ENCODE measurements around the gene ROM1.

Gene ROM1

DNA sequence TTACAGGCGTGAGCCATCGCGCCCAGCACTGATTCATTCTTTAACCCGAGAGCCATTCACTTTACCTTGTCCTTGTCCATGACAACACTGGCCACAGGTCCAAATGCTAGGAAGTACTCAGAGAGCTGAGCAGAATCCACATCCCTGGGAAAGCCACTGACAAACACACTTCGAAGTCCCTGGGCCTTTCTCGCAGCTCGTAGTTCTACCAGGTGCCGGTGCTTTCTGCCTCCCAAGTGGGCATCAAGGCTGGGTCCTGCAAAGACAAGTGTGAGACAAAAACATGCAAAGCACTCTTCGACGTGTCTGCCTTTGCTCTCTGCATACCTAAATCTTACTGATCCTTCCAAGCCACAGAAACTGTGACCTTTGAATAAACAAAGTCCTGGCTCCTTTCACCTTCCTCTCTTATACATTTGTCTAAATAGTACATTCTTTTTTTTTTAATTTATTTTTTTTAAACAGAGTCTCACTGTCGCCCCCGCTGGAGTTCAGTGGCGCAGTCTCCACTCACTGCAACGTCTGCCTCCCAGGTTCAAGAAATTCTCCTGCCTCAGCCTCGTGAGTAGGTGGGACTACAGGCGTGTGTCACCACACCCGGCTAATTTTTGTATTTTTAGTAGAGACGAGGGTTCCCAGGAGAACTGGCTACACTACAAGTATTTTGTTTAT is 24.0 kb upstream of the ROM1 start:
- DNase-seq: no peak

DNA sequence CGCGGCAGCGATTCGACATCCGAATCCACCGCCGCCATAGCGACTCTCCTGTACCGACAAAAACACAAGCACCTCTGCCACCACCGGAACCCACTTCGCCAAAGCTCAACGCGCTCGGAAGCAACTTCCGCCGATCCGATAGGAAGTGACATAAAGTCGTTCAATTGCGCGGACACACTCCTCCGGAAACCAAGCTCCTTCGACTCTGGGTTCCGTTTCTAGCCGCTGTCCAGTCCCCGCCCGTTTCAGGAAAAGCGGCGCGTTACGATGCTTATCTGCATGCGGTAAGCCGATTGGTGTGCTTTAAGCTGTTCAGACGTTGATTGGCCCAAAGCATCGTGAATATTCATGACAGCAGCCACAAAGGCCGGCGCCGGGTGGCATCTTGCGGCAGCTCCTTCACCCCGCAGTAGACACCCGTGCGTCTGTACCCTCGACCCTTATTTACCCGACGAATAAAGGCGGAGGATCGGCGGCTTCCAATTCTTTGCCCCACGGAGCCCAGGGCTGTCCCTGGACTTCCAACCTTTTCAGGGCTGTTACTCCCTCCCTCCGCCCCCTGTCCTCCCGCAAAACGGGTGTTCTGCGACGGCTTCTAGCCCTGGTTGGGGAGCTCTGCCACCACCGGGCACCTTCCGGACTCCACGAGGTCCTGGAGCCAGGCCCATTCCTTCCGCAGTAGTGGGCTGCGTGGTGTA is 21.5 kb upstream of the ROM1 start, which contains the start of gene TUT1:
TUT1 (minus strand) TSS at position 76 of the 698 bp plus-strand sequence; CDS start at position 38, 38 bp downstream.
- peak; percentile 99 for DNase-seq

DNA sequence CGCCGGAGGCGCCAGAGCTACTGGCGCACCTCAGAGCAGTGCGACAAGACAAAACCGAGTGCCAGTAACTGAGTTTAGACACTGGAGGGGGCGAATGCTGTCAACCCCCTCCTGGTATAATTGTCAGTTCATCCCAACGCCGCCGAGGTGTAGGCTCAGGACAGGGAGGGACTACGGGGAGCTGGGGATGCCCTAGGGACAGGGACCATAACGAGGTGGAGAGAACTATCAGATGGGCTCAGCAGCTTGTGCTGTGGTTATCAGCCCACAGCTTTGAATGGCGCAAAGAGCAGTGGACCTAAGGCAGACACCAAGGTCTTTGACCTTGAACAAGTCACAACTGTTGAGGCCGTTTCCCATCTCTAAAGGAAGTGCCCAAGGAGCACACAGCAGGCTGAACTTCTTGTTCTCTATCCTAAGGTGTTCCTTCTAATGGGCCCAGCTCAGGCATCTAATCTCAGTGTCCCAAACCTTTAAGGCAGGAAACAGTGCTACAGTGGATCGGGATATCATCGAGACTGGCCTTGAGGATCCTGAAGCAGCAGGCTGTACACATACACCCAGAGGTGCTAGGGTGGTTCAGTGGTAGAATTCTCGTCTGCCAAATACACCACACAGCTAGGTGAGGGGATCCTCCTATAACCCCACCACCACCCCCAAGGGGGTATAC is 20.8 kb upstream of the ROM1 start:
- no peak for DNase-seq

DNA sequence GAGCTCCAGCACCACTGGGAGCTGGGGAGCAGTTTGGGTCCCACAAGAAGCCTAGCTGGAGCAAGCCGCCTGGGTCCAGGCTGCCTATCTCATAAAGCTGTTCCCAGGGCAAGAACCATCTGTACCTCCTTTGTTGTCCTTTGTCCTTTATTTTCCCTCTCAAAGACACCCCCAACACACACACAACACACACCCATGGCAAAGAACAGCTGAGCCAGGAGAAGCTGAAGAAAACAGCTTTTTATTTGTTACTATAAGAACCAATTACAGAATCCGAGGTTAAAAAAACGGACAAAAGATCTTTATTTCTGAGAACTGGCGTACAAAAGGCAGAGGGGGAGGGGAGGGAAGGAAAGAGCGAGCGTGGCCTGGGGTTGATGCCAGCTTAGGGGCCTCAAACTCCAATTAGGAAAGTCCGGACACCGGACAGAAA is 20.1 kb upstream of the ROM1 start:
- DNase-seq: no peak

DNA sequence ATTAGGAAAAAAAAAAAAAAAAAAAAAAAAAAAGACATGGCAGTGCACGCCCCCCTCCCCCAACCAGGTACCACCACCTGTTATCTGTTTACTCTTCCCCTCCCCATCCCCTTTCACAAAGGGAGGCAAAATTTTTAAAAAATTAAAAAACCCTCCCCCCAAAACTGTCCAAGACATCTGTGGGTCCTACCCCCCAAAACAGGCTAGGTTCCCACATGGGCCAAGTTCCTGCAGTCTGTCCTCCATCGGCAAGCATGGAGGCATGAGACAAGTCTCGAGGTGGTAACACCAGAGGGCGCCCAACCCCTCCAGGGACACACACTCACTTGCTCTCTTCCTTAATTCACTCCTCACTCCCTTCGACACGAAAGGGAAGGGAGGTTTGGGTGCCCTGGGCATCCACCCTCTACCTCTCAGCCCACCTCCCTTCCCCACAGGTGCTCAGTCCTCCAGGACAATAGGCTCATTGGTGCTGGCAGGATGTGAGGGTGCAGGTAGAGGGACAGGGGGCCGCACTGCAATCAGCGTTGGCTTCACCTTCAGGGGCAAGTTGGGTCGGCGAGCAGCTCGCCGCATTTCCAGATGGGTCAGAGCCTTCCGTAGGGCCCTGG is 19.5 kb upstream of the ROM1 start:
- DNase-seq: peak; percentile 46

DNA sequence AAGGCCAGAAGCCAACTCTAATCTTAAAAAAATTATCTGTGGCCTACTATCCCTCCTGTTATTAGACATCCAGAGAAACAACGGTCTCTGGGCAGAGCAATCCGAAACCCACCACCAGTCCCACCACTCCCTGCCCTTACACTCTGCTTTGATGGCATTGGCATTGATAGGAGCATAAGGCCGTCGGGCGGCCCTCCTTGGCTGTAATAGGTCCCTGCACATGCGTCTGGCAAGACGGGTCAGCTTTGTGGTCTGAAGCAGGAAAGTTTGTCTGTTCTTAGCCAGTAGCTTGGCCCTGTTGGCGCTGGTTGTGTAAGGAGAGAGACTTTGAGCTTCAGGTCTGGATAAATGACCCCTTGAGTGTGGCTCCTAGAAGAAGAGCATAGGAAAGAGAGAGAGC is 17.9 kb upstream of the ROM1 start:
- DNase-seq: no peak

DNA sequence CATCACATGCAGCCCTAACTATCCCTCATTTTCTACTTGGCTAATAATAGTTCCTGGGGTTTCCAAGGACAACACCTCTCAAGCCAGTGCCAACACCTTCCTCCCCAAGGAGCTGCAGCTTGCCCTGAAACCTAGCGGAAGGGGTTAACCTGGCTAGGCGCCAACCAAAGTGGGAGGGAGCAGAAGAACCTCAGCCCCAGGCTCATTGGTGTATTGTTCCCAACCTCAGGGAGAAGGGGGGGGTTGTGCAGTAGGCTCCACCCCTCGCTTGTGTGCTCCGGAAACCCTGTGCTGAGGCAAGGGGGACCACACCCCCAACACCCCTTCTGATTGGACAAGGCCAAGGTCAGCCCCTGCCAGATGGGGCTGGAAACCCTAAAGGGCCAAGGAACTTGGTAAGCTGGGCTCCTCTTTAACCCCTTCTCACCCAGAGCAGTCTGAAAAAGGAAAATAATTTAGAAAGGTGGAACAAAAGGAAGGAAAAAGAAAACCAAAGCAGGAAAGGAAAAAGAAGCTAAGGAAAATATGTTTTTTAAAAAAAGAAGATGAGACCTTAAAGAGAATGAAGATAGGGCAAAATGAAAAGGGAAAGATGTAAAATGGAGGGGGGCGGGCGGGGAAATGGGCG is 13.9 kb upstream of the ROM1 start:
- DNase-seq: peak; percentile 91

DNA sequence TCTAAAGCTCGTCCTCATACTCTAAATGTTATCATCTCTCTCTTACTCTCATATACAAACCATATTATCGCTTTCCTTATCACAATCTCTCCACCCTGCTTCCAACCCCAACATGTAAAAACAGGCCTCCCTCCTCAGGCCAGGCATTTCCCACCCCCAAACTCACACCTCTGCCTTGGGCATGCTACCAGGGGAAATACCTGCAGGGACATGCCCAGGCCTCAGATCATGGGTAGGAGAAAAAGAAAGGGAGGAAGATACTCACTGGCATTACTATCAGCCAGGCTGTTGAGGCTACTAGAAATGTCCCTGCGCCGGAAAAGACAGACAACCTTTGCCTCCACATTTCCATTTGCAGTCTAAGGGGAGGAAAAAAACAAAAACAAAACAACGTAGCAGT is 13.2 kb upstream of the ROM1 start:
- DNase-seq: no peak

DNA sequence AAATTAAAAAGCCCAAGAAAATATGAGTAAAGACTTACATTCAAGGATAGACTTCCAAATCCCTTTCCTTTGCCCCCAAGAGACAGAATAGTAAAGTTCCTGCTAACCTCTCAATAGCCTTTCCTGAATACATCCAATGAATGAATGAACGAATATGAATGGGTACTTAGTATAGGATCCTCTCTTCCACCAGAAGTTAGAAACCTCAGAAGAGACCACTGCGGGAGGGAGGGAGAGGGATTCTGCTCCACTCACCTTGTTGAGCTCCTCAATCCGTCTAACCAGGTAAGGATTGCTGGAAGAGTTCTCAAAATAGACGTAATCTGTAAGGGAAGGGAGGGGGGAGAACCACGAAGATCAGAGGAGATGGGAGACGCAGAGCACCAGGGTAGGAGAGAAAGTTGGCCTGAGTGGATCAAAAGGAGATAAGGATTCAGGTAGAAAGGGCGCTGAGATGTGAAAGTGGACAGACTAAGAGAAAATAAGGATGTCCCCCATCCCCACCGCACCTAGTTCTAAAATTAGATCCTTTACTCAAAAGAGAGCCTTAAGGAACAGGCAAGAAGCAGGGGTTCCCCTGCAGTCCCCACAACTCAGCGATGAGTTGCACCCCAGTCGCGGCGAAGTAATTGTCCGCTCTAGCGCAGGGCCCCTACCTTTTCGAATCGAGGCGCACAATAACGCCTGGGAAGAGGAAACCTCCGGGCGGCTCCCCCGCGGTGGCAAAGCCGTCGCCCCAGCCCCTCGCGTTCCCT is 12.5 kb upstream of the ROM1 start:
- no peak for DNase-seq

DNA sequence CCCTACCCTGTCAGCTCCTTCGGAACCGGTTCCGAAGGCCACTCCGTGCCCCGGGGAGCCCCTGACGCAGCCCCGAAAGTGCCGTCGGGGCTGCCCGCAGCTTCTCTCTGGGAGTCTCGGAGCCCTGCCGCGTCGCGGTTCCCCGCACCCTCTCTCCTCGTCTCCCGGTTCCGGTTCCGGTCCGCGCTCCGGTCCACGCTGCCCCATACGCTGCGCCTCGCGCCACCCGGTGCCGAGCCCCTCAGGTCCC is 12.0 kb upstream of the ROM1 start:
- DNase-seq: no peak

DNA sequence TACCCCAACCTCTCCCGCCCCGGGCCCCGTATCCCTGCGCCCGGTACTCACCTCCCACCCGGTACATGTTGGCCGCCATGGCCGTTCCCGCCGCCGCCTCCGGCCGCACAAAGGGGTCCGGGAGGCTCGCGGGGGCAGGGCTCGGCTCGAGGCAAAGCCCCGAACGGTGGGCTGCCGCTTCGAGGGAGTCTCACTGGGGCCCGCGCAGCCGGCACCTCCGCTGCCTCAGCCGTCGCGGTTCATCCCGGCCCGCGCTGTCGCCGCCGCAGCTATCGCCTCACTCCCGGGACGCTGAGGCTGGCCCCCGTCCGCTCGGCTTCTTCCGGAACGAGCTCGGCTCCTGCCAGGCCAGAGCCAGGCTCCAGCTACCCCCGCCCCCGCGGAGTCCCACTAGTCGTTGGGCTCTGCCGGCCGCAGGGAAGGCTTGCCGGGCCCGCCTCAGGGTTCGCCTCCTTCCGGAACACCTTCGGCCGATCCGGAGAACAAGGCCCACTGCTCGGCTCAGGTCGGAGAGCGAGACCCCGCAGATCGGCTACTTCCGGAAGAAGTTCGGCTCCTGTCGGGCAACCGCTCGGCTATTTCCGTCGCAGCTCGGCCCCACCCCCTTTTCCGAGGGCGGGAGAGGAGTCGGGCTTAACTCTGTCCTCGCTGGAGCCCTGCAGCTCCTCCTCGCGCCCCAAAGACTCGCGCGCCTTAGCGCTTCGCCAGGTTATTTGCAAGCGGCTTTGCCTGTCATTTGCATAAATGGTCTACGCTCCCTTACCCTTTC is 11.5 kb upstream of the ROM1 start, which contains the start of gene MTA2:
MTA2 (minus strand) TSS at position 494 of the 769 bp plus-strand sequence; CDS start at position 79, 415 bp downstream.
- peak; percentile 90 for DNase-seq

DNA sequence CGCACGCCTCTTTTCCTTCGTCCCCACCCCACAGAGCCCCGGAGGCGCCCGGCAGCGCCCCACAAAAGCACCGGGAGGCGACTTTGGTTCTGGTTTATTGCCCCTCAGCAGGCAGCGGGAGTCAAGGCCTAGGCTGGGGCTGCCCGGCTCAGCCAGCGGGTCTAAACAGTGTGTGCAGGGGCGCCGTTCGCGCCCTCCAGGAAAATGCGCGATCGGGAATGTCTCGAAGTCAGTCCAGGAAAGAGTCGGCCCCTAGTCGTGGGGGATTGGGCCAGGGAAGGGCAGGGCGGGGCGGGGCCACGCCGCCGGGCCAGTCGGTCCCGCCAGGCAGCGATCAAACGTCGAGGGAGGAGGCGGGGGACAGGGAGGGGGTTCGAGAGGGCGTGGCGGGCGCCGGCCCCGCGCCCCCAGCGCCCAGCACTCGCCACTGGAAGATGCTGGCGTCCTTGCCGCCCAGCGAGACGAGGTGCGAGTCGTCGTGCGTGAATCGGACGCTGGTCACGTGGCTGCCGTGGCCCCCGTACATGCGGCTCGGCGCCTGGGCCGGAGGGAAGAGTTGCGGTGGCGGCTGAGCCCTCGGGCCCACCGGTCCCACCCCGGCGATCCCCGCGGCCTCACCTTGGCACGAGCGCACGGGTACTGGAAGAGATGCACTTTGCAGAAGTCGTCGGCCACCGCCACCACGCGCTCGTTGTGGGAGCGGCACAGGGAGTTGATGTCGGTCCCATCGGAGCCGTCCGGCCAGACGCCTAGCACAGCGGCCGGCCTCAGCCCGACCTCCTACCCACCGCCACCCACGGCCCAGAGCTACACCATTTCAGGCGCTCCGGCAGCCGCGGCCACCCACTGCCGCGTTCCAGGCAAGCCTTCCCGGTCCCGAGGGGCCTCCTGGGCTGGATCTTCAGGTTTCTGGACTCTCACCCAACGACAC is 10.7 kb upstream of the ROM1 start:
- DNase-seq: no peak

DNA sequence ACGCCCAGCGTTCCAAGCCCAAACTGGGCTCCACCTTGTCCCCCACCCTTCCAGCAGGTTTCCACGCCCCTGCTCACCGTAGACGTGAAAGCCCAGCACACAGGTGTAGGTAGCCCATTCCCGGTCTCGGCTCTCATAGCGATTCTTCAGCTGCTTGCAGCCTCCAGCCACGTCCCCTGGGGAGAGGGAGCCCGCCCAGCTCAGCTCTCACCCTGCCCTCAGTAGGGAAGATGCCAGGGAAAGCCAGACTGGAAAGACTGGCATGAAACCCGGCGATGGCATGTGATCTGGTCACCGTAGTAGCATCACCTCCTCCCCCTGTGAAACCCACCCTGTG is 10.0 kb upstream of the ROM1 start:
- DNase-seq: no peak

DNA sequence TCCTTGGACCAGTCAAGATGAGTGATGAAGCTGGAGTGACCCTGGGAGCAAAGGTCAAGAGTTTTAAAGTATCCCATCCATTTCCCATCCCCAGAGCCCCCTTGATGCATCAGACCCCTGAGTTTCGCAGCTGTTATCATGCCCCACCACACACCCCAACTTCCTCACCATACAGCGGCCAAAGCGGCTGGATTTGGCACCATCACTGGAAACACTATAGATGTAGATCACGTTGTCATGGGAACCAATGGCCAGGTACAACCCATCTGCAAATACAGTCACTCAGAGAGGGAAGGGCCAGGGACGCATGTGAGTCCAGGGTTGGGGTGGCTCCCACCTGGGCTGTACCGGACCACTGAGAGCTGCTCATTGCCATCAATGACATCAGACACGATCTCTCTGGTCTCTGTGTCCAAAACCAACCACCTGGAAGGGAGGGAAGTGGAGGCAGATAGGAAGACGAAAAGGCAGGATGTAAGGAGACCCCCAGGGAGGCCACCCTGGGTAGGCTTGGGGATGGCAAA is 9.2 kb upstream of the ROM1 start:
- no peak for DNase-seq

DNA sequence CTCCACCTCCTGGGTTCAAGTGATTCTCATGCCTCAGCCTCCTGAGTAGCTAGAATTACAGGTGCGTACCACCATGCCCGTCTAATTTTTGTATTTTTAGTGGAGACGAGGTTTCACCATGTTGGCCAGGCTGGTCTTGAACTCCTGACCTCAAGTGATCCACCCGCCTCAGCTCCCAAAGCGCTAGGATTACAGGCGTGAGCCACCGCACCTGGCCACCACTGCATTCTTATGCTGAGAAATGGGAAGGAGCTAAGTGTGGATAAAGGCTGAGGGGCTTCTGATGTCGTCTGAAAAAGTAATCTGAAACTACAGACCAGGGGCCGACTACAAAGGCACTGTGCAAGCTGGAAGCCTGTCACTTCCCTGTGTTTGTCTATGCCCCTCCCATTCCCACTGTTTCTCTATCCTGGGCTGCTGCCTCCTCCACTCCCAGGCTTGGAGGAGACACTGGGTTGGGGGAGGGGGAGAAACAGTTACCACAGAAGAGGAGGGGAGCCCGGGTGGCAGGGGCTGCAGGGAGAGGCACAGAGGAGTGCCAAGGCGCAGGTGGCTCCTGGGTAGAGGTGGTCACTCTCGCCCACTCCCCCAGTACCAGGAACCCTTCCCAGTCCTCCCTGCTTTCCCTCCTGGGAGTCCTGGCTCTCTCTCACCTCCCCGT is 8.5 kb upstream of the ROM1 start:
- no peak for DNase-seq

DNA sequence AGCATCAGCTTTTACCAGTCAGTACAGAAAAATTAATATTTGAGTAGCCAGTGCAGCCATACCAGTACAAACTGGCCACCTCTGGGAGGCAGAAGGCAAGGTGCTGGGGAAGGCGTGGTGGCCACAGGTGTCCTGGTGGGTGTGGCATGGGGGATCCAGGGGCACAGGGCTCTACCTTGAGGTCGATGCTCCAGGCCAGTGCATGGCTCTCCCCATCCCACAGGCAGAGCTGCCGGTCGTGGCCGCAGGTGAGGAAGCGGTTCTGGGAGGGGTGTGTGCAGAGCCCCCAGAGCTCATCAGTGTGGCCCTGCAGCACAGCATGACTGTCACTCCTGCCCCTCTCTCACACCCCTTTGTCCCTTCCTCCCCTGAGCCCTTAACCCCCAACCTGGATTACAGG is 7.6 kb upstream of the ROM1 start:
- no peak for DNase-seq

DNA sequence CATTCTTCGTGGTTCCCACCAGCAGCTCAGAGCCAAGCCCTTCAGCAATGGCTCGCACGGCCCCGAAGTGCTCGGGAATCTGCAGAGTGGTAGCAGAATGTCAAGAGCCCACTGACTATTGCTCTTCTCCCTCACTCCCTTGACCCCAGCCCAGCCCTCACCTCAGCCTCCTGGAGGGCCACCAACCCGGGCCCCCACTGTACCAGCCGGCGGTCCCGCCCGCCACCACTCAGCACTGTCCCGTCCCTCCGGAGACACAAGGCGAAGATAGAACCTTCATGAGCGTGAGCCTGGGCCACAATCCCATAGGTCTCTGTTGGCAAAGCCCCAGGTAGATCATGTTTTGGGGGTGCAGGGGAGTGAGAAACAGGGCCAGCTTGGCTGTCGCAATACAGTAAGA is 7.2 kb upstream of the ROM1 start:
- DNase-seq: no peak

DNA sequence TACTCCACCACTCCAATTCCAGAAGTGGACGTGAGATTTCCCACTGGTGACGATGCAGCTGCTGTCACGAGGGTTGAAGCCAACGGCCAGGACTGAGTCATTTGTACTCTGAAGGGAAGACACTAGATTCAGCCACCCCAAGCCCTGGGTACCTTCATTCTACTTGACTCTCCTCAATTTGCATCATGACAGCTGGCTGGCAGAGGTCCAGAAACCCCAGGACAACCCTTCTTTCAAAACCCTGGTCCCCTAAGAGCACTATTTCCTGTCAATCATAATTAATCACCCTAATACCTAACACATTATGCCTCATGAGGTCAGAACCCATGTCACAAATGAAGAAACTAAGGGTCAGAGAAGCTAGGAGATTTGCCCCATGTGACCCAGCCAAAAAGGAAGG is 5.3 kb upstream of the ROM1 start:
- no peak for DNase-seq

DNA sequence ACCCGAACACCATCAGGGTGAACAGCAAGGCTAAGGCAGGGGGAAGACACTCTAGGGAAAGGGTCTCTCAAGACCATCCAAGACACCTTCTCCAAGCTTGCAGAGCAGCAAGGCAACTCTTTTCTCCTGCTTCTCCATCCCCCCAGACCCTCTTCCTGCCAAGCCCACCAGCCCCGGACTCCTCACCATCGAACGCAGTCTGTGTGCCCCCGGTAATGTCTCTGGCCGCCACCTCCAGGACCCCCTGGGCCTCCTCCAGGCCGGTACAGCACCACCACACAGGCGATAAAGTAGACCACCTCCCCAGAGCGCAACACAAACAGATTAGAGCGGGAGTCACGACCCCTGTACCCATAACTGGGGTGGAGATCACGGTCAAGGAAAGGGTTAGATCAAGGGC is 4.3 kb upstream of the ROM1 start:
- DNase-seq: no peak

DNA sequence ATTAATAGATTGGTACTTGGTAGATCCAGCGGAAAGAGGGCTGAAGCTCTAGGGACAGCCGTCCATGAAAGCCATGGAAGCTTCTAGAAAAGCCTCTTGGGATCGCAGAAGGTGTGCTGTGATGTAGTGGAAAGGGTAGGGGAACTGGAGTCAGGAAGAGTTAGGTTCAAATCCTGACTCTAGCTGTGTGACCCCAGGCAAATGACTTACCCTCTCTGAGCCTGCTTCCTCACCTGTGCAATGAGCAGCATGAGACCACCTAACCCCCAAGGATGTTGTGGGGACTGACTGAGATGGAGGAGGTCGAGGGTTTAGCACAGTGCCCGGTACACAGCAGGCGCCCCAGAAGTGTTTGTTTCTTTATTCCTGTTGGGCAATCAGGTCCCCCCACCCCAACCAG is 2.7 kb upstream of the ROM1 start:
- no peak for DNase-seq
